ENCODE data around the gene GNAQ.

GNAQ gene

DNA sequence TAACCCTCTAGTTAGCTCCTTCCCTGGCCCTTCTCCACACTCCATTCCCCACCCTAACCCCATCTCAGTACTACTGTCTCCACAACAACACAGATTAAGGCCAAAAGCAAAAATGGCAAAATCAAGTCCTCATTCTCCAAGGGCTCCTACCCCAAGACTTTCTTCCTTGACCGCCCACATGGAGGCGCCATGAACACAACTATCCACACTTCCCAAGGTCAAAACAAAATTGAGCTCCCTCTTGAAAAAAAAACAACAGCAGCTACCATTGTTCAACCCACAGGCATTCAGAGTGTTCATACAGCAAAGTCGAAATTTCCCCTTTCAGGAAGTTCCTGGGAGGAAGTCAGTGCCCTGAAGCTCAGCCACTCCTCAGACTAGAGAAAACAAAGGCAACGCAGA lies 54.4 kb downstream of the GNAQ start:
- H3K27ac ChIP-seq, result no peak overlapping the region
- TF ChIP-seq, protein P1, sequence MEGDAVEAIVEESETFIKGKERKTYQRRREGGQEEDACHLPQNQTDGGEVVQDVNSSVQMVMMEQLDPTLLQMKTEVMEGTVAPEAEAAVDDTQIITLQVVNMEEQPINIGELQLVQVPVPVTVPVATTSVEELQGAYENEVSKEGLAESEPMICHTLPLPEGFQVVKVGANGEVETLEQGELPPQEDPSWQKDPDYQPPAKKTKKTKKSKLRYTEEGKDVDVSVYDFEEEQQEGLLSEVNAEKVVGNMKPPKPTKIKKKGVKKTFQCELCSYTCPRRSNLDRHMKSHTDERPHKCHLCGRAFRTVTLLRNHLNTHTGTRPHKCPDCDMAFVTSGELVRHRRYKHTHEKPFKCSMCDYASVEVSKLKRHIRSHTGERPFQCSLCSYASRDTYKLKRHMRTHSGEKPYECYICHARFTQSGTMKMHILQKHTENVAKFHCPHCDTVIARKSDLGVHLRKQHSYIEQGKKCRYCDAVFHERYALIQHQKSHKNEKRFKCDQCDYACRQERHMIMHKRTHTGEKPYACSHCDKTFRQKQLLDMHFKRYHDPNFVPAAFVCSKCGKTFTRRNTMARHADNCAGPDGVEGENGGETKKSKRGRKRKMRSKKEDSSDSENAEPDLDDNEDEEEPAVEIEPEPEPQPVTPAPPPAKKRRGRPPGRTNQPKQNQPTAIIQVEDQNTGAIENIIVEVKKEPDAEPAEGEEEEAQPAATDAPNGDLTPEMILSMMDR (IDR thresholded peaks at IDR 0.05; ENCODE audit: low read depth, low read length, missing control alignments), result peak; percentile 84
- in situ Hi-C loops (cut with HindIII; ENCODE audit: low pct_ligation_motif_present, low sequenced_read_pairs), result no loop called here

DNA sequence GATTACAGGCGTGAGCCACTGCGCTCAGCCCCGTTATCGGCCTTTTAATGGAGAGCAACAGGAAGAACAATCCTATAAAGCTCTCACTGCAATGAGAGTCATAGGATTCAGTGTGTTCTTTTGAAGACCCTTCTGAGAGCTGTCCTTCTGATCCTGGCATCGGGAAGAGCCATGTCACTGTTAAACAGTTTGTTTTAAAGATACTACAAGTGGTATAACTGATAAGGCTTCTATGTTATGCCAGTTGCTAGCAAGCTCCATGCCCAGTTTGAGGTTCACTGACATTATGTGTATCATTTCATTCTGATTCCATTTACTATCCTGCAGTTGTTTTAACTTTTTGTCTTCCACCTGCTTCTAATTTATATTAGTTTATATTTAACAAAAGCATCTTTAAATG lies 55.8 kb downstream of the GNAQ start:
- TF ChIP-seq, protein P1 (IDR thresholded peaks at IDR 0.05; ENCODE audit: low read depth, low read length, missing control alignments), result no peak
- Histone ChIP-seq H3K4me3 (ENCODE audit: low read depth, low read length) (no peak overlapping the region), H3K27ac (no peak overlapping the region), H3K36me3 (replicated peaks) (no peaks in the 10 kb centered on the region), H3K27me3 (replicated peaks) (no peaks in the 10 kb centered on the region)
- DNase-seq, result no peak
- in situ Hi-C loops (cut with HindIII; ENCODE audit: low pct_ligation_motif_present, low sequenced_read_pairs), result no loop called here

More for the DNA sequence above, 54.4 kb downstream of the GNAQ start:
- H3K27me3 ChIP-seq (replicated peaks), result no peaks in the 10 kb centered on the region
- no peak overlapping the region for H3K4me3 ChIP-seq (ENCODE audit: low read depth, low read length)
- no peaks in the 10 kb centered on the region for H3K36me3 ChIP-seq (replicated peaks)
- DNase-seq, result peak; percentile 78

DNA sequence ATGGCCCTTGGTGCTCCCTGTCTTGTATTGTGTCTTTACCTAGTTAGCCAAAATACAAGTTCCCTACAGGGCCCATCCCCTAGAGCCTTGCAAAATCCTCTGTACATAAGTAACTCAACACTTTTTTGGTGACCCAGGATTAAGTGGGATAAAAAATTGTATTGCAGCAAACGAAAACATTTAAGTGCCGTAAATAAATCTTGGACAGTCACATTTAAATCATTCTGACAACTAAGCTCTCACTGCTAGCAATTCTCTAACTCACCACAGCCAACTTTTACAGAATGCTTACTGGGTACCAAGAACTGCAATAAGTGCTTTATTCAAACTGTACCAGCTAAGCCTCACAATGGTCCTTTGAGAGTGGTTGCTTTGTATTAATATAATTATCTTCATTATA lies 56.6 kb downstream of the GNAQ start:
- no peak overlapping the region for H3K27ac ChIP-seq
- DNase-seq, result no peak

DNA sequence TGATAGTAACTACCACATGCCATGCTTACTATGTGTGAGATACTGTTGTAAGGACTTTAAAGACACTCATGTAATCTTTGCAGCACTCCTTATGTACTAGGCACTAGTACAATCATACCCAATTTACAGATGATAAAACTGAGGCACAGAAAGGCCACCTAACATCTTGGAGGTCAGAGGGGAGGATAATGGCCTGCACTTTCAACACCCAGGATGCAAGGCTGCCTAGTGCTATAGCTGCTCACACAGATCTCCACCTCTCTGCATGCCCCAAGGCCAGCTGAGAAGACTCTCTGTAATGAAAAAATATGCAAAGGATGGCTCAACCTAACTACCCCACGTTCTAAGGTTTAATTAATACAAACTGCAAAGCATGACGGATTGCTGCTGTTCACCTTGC lies 57.2 kb downstream of the GNAQ start:
- in situ Hi-C loops (cut with HindIII; ENCODE audit: low pct_ligation_motif_present, low sequenced_read_pairs), result no loop called here
- no peak overlapping the region for H3K27ac ChIP-seq
- no peak for DNase-seq
- no peaks in the 10 kb centered on the region for H3K36me3 ChIP-seq (replicated peaks)
- TF ChIP-seq, protein P1 (IDR thresholded peaks at IDR 0.05; ENCODE audit: low read depth, low read length, missing control alignments), result no peak
- H3K4me3 ChIP-seq (ENCODE audit: low read depth, low read length), result no peak overlapping the region
- H3K27me3 ChIP-seq (replicated peaks), result no peaks in the 10 kb centered on the region

More for the DNA sequence above, 56.6 kb downstream of the GNAQ start:
- in situ Hi-C loops (cut with HindIII; ENCODE audit: low pct_ligation_motif_present, low sequenced_read_pairs), result no loop called here
- Histone ChIP-seq H3K27me3 (replicated peaks) (no peaks in the 10 kb centered on the region), H3K4me3 (ENCODE audit: low read depth, low read length) (no peak overlapping the region), H3K36me3 (replicated peaks) (no peaks in the 10 kb centered on the region)
- TF ChIP-seq, protein P1 (IDR thresholded peaks at IDR 0.05; ENCODE audit: low read depth, low read length, missing control alignments), result no peak

DNA sequence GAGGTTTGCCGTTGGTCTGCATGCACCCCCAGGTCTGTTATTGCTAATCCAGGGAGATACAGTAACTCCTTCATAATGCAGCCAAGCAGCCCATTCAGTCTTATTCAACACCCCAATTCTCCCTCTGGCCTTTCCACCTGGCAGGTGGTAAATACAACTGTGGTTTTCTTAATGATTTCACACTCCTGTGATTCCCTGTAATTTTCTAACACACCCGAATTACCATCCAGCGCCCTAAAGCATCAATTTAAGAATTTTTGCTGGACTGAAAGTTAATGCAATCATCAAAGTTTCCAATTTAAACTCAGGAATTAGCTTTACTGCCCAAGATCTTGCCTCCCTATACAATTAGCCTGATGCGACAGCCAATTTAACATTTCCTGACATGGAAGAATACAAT lies 62.5 kb downstream of the GNAQ start:
- in situ Hi-C loops (cut with HindIII; ENCODE audit: low pct_ligation_motif_present, low sequenced_read_pairs), result no loop called here
- TF ChIP-seq, protein P1 (IDR thresholded peaks at IDR 0.05; ENCODE audit: low read depth, low read length, missing control alignments), result no peak
- no peaks in the 10 kb centered on the region for H3K27me3 ChIP-seq (replicated peaks)
- H3K36me3 ChIP-seq (replicated peaks), result no peaks in the 10 kb centered on the region
- no peak overlapping the region for H3K27ac ChIP-seq
- no peak overlapping the region for H3K4me3 ChIP-seq (ENCODE audit: low read depth, low read length)
- no peak for DNase-seq

DNA sequence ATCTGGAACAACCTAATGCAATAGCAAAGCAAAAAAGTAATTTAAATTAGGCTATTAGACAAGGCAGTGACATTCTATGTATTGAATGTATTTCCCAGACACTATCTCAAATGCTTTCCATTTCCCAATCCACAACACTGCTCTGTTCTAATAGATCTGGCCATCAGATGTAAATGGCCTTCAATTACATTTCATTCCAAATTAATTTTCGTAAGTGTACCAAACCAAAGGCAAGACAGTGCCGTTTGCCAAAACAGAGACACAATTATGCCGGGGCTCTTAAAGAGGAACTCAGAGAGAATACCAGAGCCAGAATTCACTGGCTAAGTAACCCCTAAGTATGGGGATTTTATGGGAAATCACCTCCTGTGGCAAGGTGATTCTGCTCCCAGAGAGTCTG lies 63.1 kb downstream of the GNAQ start:
- in situ Hi-C loops (cut with HindIII; ENCODE audit: low pct_ligation_motif_present, low sequenced_read_pairs), result no loop called here
- Histone ChIP-seq H3K27ac (no peak overlapping the region), H3K36me3 (replicated peaks) (no peaks in the 10 kb centered on the region), H3K4me3 (ENCODE audit: low read depth, low read length) (no peak overlapping the region), H3K27me3 (replicated peaks) (no peaks in the 10 kb centered on the region)
- TF ChIP-seq, protein P1 (IDR thresholded peaks at IDR 0.05; ENCODE audit: low read depth, low read length, missing control alignments), result no peak
- DNase-seq, result no peak
